Cortex of kidney (tissue), 1 donor: ENCODE results near the gene ASB4.
"Not testable (repeated sequence)": the region's sequence is repeated elsewhere in the genome, so short reads cannot be mapped to it uniquely, and the experiment has no call there.

ENCODE experiments used
- DNase-seq: peaks from one replicate; lab custom pipeline; 2025; lab: John Stamatoyannopoulos, UW

Gene ASB4

GRCh38 chr7:95478272-95479037 is 7.3 kb upstream of the ASB4 start:
- no peak for DNase-seq

DNA sequence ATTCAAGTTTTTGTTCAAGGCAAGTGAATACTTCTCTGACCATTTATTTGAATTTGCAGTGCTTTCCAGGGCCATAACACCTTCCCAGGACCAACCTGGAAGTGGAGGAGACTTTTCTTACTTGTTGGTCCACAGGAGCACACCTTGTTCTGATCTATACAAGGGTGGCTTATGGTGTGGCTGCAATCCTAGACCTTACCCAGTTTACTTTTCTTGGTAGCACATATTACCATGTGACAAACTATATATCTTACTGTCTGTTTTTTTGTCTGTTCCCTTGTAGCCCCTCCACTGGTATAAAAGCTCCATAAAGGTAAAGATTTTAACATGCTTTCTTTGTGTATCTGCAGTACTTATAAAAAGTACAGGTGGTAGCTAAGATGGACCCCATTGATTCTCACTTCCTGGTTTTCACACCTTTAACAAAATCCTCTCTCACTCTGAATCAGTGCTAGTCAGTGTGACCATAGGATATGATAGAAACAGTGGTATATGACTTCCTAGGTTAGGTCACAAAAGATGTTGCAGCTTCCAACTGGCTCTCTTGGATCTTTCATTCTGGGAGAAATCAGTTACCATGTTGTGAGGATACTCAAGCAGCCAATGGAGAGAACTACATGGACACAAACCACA is 5.6 kb upstream of the ASB4 start:
- no peak for DNase-seq

DNA sequence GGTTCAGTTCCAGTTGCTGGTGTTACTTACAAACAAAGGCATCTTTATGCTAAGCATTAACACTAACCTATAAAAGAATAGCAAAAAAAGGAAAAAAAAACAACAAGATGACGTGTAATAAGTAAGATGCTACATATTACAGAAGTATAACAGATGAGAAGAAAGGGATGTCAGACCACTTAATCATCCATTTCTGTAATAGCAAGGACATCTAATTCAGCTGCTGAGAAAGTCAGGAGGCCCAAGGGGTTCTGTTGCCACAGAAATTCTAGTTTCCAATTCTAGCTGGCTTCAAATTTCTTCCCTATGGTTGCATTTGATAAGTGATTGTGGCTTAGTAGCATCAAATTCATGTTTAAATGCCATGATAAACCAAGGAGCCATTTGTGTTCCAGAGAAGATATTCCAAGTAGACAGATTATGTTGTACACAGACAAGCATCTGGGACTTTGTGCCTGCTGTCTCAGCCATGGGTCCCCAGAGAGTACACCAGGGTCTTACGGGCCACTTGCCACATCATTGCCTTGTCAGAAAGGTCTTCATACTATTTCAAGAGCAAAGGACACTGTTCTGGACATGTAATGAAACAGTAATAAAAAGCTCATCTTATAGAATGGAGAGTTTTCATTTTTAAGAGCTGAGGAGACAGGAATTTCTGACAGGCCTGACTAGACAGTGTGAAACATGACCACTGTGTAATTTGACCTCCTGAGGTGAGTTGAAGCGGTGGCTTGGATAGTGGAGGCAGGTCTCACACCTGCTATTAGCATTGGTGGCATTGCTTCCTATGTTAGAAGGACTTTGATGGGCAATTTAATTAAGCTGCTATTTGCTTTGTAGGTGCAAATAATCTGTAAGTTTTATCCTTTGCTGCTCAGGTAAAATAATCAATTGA is 4.2 kb upstream of the ASB4 start:
- DNase-seq: no peak

GRCh38 chr7:95482424-95482823 is 3.3 kb upstream of the ASB4 start:
- DNase-seq: no peak

DNA sequence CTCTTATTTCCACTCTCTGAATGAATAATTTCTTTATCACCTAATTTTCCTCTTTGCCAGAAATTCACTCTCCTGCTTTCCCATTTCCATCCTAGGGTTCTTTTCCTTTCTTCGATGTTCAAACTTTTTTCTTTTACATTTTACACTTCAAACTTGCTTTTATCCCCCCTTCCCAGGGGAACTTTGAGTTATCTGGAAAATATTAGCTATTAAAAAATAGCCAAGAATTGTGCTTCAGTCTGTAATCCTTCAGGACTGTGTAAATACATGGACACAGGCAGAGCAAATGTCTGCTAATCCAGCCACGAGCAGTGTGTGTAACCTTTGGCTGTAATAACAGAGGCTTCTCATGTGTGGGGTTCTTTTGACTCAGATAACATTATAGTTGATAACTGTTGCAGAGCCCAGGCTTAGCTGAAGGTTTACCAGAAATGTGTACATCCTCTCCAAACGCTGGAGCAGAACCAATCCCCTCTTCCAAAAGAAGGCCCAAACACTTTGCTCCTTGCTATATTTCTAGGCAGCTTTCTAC is 4.6 kb downstream of the ASB4 start:
- no peak for DNase-seq

- DNase-seq: no peak
Measured at GRCh38 chr7:95491201-95491600, 5.5 kb downstream of the ASB4 start.

DNA sequence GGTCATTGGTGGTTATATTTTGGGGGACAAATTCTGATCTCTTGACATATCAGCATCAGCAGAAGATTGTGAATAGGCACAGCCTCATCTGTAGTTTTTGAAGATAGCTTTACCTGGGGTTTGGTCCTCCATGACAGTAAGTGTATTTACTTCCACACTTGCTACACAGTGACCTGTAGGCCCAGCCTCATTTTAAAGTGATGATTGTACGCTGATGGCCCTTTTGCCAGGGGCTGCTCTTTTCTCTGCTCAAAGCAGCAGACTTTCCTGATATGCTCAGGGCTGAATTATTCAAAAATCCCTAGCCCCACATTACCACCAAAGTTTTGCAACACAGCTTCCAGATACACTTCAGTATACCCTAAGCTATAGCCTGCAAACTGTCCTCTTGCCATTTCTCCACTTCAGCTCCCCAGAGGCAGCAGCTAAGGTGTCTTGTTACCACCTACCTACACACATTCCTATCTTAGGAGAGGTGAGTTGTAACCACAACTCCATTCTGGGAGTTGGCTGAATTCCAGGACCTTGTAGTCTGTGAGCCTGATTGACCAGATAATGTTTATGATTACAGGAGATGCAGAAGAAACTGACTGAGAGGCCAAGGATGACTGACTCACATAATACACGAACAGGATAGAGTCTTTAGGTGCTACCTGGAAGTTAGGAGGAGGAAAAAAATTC is 6.0 kb downstream of the ASB4 start:
- no peak for DNase-seq

- no peak for DNase-seq
Measured at GRCh38 chr7:95493247-95493646, 7.5 kb downstream of the ASB4 start.

- DNase-seq: no peak
Measured at GRCh38 chr7:95493844-95494243, 8.1 kb downstream of the ASB4 start.

DNA sequence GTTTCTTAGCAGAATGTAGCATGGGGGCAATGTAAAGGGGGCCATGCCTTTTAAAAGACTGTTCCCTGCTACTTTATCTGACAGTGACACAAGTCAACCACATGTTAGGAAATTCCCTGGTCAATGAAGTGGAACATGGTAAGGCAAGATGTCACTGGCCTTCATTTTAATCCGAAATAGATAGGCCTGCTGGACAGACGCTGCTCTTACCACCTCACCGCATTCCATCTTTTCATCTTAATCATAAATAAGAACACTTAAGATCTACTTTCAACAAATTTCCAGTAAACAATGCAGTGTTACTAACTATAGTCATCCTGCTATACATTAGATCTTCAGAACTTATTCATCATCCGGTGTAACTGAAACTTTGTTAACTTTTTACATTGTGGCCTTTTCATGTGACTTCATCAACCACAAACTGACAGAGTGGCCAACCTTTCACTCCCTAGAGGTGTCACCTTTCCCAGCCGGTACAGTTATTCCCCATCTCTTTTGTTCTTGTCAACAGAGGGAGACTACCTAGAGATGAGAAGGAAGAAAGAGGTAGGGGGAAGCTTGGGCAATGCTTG is 15.6 kb downstream of the ASB4 start:
- DNase-seq: no peak

DNA sequence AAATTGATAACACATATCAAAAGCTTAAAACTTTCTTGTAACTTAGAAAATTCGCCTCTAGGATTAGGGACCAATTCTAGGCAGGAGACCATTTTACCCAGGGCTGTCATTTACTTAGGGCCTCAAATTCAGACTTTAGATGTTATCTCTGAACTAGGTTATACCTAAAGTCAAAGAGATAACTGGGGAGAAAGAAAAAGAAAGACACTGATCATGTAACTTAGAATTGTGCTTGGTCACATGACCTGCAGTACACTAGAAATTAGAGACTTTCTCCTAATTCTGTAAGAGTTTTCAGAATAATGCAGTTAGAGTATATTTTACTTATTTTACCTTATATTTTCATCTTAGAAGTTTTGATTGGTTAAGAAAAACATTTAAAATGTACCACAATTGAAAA is 16.7 kb downstream of the ASB4 start:
- DNase-seq: no peak

DNA sequence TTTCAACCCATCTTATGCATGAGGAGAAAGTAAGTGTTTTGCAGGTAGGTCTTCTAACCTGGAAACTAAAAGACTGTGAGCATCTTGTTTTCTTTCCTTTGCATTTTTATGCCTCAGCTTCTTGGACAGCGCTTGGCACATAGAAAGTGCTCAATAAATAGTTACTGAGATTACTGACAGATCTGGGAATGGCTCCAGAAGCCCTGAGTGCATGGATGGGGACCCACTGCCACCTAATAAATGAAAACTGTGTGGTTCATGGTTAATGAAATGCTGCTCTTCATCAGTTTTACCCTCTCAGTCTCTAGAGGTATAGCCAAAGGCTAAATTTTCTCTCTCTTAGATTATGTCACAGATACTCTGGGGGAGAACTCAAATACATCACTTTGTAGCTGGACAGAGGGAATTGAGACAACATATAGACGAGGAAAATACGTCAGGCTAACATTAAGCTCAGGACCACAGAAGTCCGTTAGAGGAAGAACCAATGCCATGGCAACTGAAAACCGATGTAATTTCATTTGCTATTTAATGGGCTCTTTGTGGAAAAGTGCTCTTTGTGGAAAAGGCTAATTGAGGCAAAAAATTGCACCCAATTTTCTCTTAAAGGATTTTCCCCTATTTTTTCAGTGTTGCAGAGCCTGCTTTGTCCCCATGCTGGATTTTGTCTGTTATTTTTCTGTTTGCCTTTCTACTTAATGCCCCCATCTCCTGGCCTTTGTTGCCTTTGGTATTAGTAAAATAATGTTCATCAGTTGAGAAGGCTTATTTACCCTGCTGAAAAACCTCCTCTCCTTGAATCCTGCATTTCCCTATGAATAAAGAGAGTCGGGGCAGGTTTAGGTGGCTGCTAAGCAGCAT is 17.8 kb downstream of the ASB4 start:
- no peak for DNase-seq

DNA sequence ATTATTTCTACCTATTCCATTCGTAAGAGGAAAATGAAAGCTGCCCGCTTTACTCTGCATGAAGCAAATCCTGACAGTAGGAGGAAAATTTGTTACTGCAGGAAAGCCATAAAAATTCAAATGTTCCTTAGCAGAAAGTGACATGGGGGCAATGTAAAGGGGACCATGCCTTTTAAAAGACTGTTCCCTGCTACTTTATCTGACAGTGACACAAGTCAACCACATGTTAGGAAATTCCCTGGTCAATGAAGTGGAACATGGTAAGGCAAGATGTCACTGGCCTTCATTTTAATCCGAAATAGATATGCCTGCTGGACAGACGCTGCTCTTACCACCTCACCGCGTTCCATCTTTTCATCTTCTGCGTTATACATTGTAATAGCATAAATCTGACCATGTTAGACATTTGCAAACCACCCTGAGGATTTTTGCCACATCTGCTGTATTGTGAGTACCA is 18.4 kb downstream of the ASB4 start:
- DNase-seq: not testable (repeated sequence)

DNA sequence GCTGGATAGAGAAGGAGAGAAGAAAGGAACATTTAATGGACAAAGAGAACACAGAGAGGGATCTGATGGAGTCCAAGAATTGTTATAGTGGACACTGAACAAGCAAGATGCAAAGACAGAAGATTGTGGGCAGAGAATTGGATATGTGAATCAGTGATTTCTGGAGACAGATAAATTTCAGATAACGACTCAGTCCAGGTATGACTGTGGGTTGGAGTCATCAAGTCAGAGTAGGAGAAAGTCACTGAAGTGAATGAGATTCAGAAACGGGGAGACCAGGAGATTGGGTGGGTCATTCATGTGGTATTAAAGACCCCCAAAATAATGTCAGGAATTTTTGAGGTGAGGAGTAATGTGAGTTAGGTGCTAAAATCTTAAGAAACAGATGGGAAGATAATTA is 23.0 kb downstream of the ASB4 start:
- DNase-seq: no peak

DNA sequence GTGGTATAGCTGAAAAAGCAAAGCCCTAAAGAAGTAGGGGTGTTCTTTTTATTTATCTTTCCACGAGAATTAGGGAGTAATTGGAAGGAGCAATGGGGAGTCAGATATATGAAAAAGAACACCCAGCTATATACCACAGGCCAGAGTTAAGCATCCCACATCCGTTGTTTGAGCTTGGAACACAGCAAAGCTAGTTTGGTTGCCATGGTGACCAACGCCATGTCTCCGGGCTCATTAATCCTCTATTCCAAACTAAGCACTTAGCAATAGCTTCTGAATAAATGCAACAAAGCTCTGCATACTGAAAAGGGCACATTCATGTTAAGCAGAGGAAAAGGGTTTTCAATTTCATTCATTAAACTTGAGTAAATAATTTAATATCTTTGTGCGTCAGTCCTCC is 23.5 kb downstream of the ASB4 start:
- DNase-seq: no peak

GRCh38 chr7:95511716-95512260 is 26.0 kb downstream of the ASB4 start:
- DNase-seq: no peak

DNA sequence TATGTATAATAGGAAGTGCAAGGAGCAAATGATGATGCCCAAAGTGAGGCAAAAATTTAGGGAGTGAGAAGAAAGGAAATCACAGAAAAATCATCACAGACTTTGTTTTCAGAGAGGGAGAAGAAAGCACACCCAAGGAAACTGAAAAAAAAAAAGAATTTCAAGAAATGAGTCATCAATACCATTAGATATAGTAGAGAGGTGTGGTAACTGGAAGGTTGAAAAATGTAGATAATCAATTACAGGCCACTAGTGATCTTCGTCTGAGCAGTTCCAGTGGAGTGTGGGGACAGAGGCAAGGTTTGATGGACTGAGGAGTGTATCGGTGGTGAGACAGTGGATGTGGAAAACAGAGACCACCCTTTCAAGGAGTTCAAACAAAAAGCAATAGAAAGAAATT is 31.7 kb downstream of the ASB4 start:
- no peak for DNase-seq

GRCh38 chr7:95517870-95518269 is 32.1 kb downstream of the ASB4 start:
- no peak for DNase-seq

- DNase-seq: no peak
Measured at GRCh38 chr7:95520136-95520535, 34.4 kb downstream of the ASB4 start.

GRCh38 chr7:95525503-95525902 is 39.8 kb downstream of the ASB4 start:
- no peak for DNase-seq
